GM23338 (cell line): ENCODE measurements around the gene PCSK6. TPM values are rescaled to one million over a fixed set of nuclear protein-coding genes. Genes with fewer than 3 reads are reported as not detected.

Experiments
- ATAC-seq: fragments of 200-7000 bp; cut with Tn5 transposase; 3 replicates; pipeline ENCODE4 v1.9.1; 2020
- DNase-seq: peaks from one replicate; pipeline ENCODE4 v3.0.0-alpha.2; 2015; ENCODE audit warnings: low spot score
- H2AFZ ChIP-seq: fragments of 200-600 bp; sonication (generic); 2 replicates; pipeline ENCODE4 v1.8.0; 2016; ENCODE audit warnings: antibody characterized with exemption, mild to moderate bottlenecking, moderate library complexity
- H3F3A ChIP-seq: fragments of 200-600 bp; sonication (generic); replicated peaks from 2 replicates; pipeline ENCODE4 v1.8.0; 2017; ENCODE audit warnings: antibody characterized with exemption, mixed run types, low read depth
- H3K27ac ChIP-seq: fragments of 200-600 bp; sonication (generic); 2 replicates; pipeline ENCODE4 v1.6.1; 2016; ENCODE audit warnings: low read depth
- H3K27me3 ChIP-seq: fragments of 200-600 bp; sonication (generic); 2 replicates; pipeline ENCODE4 v1.8.0; 2016; ENCODE audit warnings: mild to moderate bottlenecking, mixed run types, moderate library complexity; ENCODE audit not compliant: insufficient read depth
- H3K36me3 ChIP-seq: fragments of 200-600 bp; sonication (generic); 2 replicates; pipeline ENCODE4 v1.8.0; 2016; ENCODE audit warnings: mild to moderate bottlenecking; ENCODE audit not compliant: insufficient read depth
- H3K4me1 ChIP-seq: fragments of 200-600 bp; sonication (generic); 2 replicates; pipeline ENCODE4 v1.8.0; 2016; ENCODE audit warnings: mild to moderate bottlenecking, moderate library complexity; ENCODE audit not compliant: insufficient read depth
- H3K4me2 ChIP-seq: fragments of 200-600 bp; sonication (generic); 2 replicates; pipeline ENCODE4 v1.7.1; 2017; ENCODE audit warnings: mixed run types
- H3K4me3 ChIP-seq: fragments of 200-600 bp; sonication (generic); 2 replicates; pipeline ENCODE4 v1.6.1; 2016; ENCODE audit warnings: mixed run types
- H3K79me2 ChIP-seq: fragments of 200-600 bp; sonication (generic); replicated peaks from 2 replicates; pipeline ENCODE4 v1.8.0; 2017; ENCODE audit warnings: mild to moderate bottlenecking; ENCODE audit not compliant: insufficient read depth
- H3K9me2 ChIP-seq: fragments of 200-600 bp; sonication (generic); 2 replicates; pipeline ENCODE4 v1.8.0; 2017; ENCODE audit not compliant: insufficient read depth
- H4K20me1 ChIP-seq: fragments of 200-600 bp; sonication (generic); replicated peaks from 2 replicates; pipeline ENCODE4 v1.8.0; 2017; ENCODE audit warnings: mild to moderate bottlenecking; ENCODE audit not compliant: insufficient read depth
- H3K27ac Mint-ChIP-seq: 2 replicates; pipeline ENCODE4 v1.8.0; 2020; ENCODE audit warnings: inconsistent platforms, mild to moderate bottlenecking, moderate library complexity, mixed read lengths
- H3K27me3 Mint-ChIP-seq: 3 replicates; pipeline ENCODE4 v1.8.0; 2022; ENCODE audit warnings: low read depth, mild to moderate bottlenecking, moderate library complexity, mixed read lengths, inconsistent platforms; ENCODE audit not compliant: insufficient read depth, poor library complexity
- H3K36me3 Mint-ChIP-seq: 3 replicates; pipeline ENCODE4 v1.8.0; 2021; ENCODE audit warnings: low read depth, mild to moderate bottlenecking, inconsistent platforms, moderate library complexity, mixed read lengths
- H3K4me1 Mint-ChIP-seq: 3 replicates; pipeline ENCODE4 v1.8.0; 2020; ENCODE audit warnings: mild to moderate bottlenecking, inconsistent platforms, mixed read lengths
- H3K4me3 Mint-ChIP-seq: 3 replicates; pipeline ENCODE4 v1.8.0; 2021; ENCODE audit warnings: moderate library complexity, mild to moderate bottlenecking, inconsistent platforms, mixed read lengths
- H3K9me3 Mint-ChIP-seq: 3 replicates; pipeline ENCODE4 v1.8.0; 2020; ENCODE audit warnings: moderate library complexity, mild to moderate bottlenecking, inconsistent platforms, mixed read lengths
- CREB1 ChIP-seq: fragments of 250-450 bp; sonication (Bioruptor Pico); IDR thresholded peaks from 2 replicates; pipeline ENCODE4 v1.5.0; 2020; ENCODE audit warnings: low read depth, mild to moderate bottlenecking, moderate library complexity
- ETS1 ChIP-seq: IDR thresholded peaks from 2 replicates; pipeline ENCODE4 v1.6.1; 2016; ENCODE audit warnings: antibody characterized with exemption
- EZH2 ChIP-seq: fragments of 200-600 bp; sonication (generic); IDR thresholded peaks from one replicate; pipeline ENCODE4 v1.8.0; 2017; ENCODE audit warnings: antibody characterized with exemption, mild to moderate bottlenecking, low read depth; ENCODE audit not compliant: unreplicated experiment
- EZH2phosphoT487 ChIP-seq: fragments of 200-600 bp; sonication (generic); IDR thresholded peaks from one replicate; pipeline ENCODE4 v1.8.1; 2018; ENCODE audit warnings: antibody characterized with exemption; ENCODE audit not compliant: unreplicated experiment
- JUNB ChIP-seq: IDR thresholded peaks from one replicate; pipeline ENCODE4 v1.6.1; 2016; ENCODE audit warnings: antibody characterized with exemption; ENCODE audit not compliant: unreplicated experiment
- NANOG ChIP-seq: IDR thresholded peaks from 2 replicates; pipeline ENCODE4 v1.6.1; 2016; ENCODE audit warnings: antibody characterized with exemption, borderline replicate concordance
- POLR2AphosphoS5 ChIP-seq: IDR thresholded peaks from 2 replicates; pipeline ENCODE4 v1.6.1; 2016; ENCODE audit warnings: antibody characterized with exemption, low read depth
- STAT1 ChIP-seq: IDR thresholded peaks from one replicate; pipeline ENCODE4 v1.6.1; 2016; ENCODE audit warnings: antibody characterized with exemption; ENCODE audit not compliant: unreplicated experiment
- ZNF114 ChIP-seq: fragments of 250-450 bp; sonication (Bioruptor Pico); IDR thresholded peaks from 2 replicates; pipeline ENCODE4 v1.5.0; 2020; ENCODE audit warnings: mild to moderate bottlenecking, moderate library complexity
- ZNF331 ChIP-seq: fragments of 250-450 bp; sonication (Bioruptor Pico); IDR thresholded peaks from 2 replicates; pipeline ENCODE4 v1.5.0; 2020; ENCODE audit warnings: low read depth, mild to moderate bottlenecking, moderate library complexity
- ZNF462 ChIP-seq: fragments of 250-450 bp; sonication (Bioruptor Pico); IDR thresholded peaks from 2 replicates; pipeline ENCODE4 v1.5.0; 2020; ENCODE audit warnings: mild to moderate bottlenecking, moderate library complexity
- polyA plus RNA-seq: library from polyadenylated mRNA; unstranded; fragments of >200 nt; fragmentation: Nextera tagmentation; extraction: Ambion mirVana; gene quantifications from 2 replicates; pipeline ENCODE4 v1.2.1, GENCODE V29; 2016
- total RNA-seq: library from RNA; depleted of rRNA; stranded (reverse); fragments of >200 nt; shearing (Covaris generic); gene quantifications from 2 replicates; pipeline ENCODE4 v1.2.3, GENCODE V29; 2014
- TF ChIP-seq, protein P1 (sequence below), 2 experiments: fragments of 200-600 bp in 1 of 2; sonication (generic) in 1 of 2; conservative IDR thresholded peaks; 2 replicates each; pipeline versions ENCODE4 v1.5.1 to v1.6.1; 2016 to 2017; ENCODE audit warnings: antibody characterized with exemption in 2 of 2, low read depth in 2 of 2, mild to moderate bottlenecking in 2 of 2, moderate library complexity in 1 of 2
- TF ChIP-seq, protein P2 (sequence below): IDR thresholded peaks from one replicate; pipeline ENCODE4 v1.6.1; 2018; ENCODE audit warnings: antibody characterized with exemption; ENCODE audit not compliant: unreplicated experiment

PCSK6 gene
- total and polyA plus RNA-seq, 2 experiments from 2014 or later: 1.7 to 6.7 TPM

- no peak overlapping the region for H3K4me3 Mint-ChIP-seq
- Histone ChIP-seq H2AFZ (no peak overlapping the region), H3K27ac (no peak overlapping the region), H3K27me3 (no peaks in the 10 kb centered on the region), H3K4me2 (no peak overlapping the region), H3K36me3 (no peaks in the 10 kb centered on the region), H3K4me1 (no peaks in the 10 kb centered on the region; the same call in 1 of the 2 replicates), H3F3A (no peaks in the 10 kb centered on the region), H3K4me3 (no peak overlapping the region), H4K20me1 (no peaks in the 10 kb centered on the region), H3K9me2 (no peaks in the 10 kb centered on the region), H3K79me2 (no peaks in the 10 kb centered on the region)
- DNase-seq: no peak
- TF ChIP-seq, protein P1, sequence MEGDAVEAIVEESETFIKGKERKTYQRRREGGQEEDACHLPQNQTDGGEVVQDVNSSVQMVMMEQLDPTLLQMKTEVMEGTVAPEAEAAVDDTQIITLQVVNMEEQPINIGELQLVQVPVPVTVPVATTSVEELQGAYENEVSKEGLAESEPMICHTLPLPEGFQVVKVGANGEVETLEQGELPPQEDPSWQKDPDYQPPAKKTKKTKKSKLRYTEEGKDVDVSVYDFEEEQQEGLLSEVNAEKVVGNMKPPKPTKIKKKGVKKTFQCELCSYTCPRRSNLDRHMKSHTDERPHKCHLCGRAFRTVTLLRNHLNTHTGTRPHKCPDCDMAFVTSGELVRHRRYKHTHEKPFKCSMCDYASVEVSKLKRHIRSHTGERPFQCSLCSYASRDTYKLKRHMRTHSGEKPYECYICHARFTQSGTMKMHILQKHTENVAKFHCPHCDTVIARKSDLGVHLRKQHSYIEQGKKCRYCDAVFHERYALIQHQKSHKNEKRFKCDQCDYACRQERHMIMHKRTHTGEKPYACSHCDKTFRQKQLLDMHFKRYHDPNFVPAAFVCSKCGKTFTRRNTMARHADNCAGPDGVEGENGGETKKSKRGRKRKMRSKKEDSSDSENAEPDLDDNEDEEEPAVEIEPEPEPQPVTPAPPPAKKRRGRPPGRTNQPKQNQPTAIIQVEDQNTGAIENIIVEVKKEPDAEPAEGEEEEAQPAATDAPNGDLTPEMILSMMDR (conservative IDR thresholded peaks at IDR 0.05; ENCODE audit: low read depth in 2 of 2): no peak
- no peak for TF ChIP-seq ETS1
- no peak for TF ChIP-seq ZNF462 (CRISPR knock-in tag)
- TF ChIP-seq JUNB: no peak
- TF ChIP-seq POLR2AphosphoS5: no peak
- no peak for TF ChIP-seq STAT1
- TF ChIP-seq CREB1 (CRISPR knock-in tag): no peak
- TF ChIP-seq NANOG: no peak
- no peak for TF ChIP-seq EZH2phosphoT487
- no peak for TF ChIP-seq ZNF331
- no peak for TF ChIP-seq EZH2
- TF ChIP-seq, protein P2, sequence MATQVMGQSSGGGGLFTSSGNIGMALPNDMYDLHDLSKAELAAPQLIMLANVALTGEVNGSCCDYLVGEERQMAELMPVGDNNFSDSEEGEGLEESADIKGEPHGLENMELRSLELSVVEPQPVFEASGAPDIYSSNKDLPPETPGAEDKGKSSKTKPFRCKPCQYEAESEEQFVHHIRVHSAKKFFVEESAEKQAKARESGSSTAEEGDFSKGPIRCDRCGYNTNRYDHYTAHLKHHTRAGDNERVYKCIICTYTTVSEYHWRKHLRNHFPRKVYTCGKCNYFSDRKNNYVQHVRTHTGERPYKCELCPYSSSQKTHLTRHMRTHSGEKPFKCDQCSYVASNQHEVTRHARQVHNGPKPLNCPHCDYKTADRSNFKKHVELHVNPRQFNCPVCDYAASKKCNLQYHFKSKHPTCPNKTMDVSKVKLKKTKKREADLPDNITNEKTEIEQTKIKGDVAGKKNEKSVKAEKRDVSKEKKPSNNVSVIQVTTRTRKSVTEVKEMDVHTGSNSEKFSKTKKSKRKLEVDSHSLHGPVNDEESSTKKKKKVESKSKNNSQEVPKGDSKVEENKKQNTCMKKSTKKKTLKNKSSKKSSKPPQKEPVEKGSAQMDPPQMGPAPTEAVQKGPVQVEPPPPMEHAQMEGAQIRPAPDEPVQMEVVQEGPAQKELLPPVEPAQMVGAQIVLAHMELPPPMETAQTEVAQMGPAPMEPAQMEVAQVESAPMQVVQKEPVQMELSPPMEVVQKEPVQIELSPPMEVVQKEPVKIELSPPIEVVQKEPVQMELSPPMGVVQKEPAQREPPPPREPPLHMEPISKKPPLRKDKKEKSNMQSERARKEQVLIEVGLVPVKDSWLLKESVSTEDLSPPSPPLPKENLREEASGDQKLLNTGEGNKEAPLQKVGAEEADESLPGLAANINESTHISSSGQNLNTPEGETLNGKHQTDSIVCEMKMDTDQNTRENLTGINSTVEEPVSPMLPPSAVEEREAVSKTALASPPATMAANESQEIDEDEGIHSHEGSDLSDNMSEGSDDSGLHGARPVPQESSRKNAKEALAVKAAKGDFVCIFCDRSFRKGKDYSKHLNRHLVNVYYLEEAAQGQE: no peak
- no peak for TF ChIP-seq ZNF114
- H3K9me3 Mint-ChIP-seq: no peaks in the 10 kb centered on the region
- H3K27me3 Mint-ChIP-seq: peaks cover 2% of the 10 kb centered on the region
- H3K27ac Mint-ChIP-seq: no peak overlapping the region
- H3K4me1 Mint-ChIP-seq: peaks cover 14% of the 10 kb centered on the region
- ATAC-seq: no peak
- H3K36me3 Mint-ChIP-seq: no peaks in the 10 kb centered on the region
These were observed 38.2 kb downstream of the PCSK6 start for GRCh38 chr15:101451266-101451799.
